NCI-H748 (cell line): ENCODE results near the gene ZDHHC23.

Source experiments
- DNase-seq: peaks from one replicate; lab custom pipeline; 2025; ENCODE audit not compliant: unreplicated experiment; lab: John Stamatoyannopoulos, UW

The ZDHHC23 gene

DNA sequence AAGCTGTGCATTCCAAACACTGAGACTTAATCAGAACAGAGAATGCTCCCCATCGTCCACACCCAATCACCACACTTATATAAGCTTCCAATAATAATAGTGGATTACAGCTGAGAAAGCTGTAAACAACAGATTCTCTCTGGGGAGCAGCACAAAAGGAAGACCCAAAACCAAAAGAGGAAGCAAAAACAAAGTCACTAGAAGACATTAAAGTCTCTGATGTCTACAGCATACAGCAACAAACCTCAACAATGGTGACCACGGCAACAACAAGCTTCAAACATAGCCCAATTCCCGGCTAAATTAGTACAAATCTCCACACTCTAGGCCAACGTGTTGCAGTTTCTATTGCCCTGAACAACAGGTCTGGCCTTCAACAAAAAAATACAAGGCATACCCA is 37.7 kb downstream of the ZDHHC23 start:
- no peak for DNase-seq

DNA sequence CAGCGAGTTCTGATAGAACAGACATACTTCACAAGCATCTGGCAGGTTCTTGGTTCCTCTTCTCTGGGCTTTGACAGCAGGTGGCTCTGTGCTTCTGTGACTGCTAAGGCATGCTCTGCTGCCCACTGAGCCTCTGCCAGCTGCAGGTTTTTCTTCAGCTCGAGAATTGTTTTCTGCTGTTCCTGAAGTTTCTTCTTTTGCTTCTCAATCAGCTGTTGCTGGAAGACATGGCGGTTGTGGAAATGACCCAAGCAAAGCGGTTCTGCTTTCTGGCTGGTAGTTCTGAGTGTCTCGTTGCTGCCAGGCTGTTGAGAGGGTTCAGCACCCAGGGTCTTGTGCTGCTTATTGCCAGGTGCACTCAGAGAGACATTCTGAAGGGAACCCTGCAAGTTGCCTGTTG is 57.7 kb downstream of the ZDHHC23 start:
- DNase-seq = no peak

GRCh38 chr3:114011059-114011797 is 63.4 kb downstream of the ZDHHC23 start:
- no peak for DNase-seq
